HepG2 (cell line): ENCODE measurements around the gene AXDND1. TPM values are rescaled to one million over a fixed set of nuclear protein-coding genes. Genes with fewer than 3 reads are reported as not detected.

Source experiments
- ATAC-seq: fragments of 200-7000 bp; cut with Tn5 transposase; 3 replicates; pipeline ENCODE4 v1.9.1; 2020; ENCODE audit warnings: mild to moderate bottlenecking, moderate library complexity
- BruUV-seq: library from RNA; stranded (reverse); fragments of 400-500 nt; replicated peaks from 2 replicates; lab custom pipeline; 2021; lab: Mats Ljungman, UMichigan
- CTCF ChIA-PET: fragments of 300-600 bp; formaldehyde crosslinking; extraction: SDS; loops from one replicate; lab custom pipeline; 2021; ENCODE audit warnings: low total read pairs, inconsistent platforms, low intra/inter-chr PET ratio; lab: Yijun Ruan, JAX
- POLR2A ChIA-PET: fragments of 350-600 bp; sonication (Branson Sonifier 250); formaldehyde crosslinking; loops from one replicate; lab custom pipeline; 2020; ENCODE audit warnings: antibody characterized with exemption, inconsistent platforms; lab: Yijun Ruan, JAX
- DNase-seq: peaks from one replicate; pipeline ENCODE4 v3.0.0-alpha.2; 2015; ENCODE audit warnings: low spot score
- FAIRE-seq: peaks from 3 replicates; lab custom pipeline; 2011; peaks lifted over from hg19 to GRCh38; lab: Jason Lieb, UNC
- H2AFZ ChIP-seq: one replicate; pipeline ENCODE4 v1.6.1; 2011; ENCODE audit warnings: low read length, inconsistent platforms
- H3K27ac ChIP-seq: fragments of 300-600 bp; 3 replicates; pipeline ENCODE4 v1.8.0; 2011; ENCODE audit warnings: mixed run types, mild to moderate bottlenecking, mixed read lengths, low read length, inconsistent platforms; ENCODE audit not compliant: insufficient read depth; ENCODE audit errors: extremely low read length
- H3K27me3 ChIP-seq, 2 experiments: fragments of 200-600 bp in 1 of 2; 2 replicates in 1 of 2; 3 replicates in 1 of 2; pipeline versions ENCODE4 v1.6.0 to v1.8.0; 2011; ENCODE audit warnings: low read length in 2 of 2, mild to moderate bottlenecking in 2 of 2, moderate library complexity in 2 of 2, inconsistent platforms in 1 of 2; ENCODE audit not compliant: insufficient read depth in 2 of 2, control insufficient read depth in 1 of 2
- H3K36me3 ChIP-seq, 2 experiments: fragments of 200-600 bp in 1 of 2; replicated peaks in 1 of 2; 2 replicates in 1 of 2; 3 replicates in 1 of 2; pipeline versions ENCODE4 v1.5.1 to v1.8.0; 2011; ENCODE audit warnings: low read length in 2 of 2, inconsistent platforms in 1 of 2; ENCODE audit not compliant: insufficient read depth in 2 of 2, control insufficient read depth in 1 of 2
- H3K4me1 ChIP-seq: 2 replicates; pipeline ENCODE4 v1.5.1; 2012; ENCODE audit warnings: low read length, inconsistent platforms; ENCODE audit not compliant: insufficient read depth
- H3K4me2 ChIP-seq: 2 replicates; pipeline ENCODE4 v1.6.0; 2011; ENCODE audit warnings: low read depth, low read length, inconsistent platforms
- H3K4me3 ChIP-seq, 3 experiments: fragments of 200-600 bp in 1 of 3; sonication (generic), shearing (Covaris generic) in 1 of 3; replicated peaks in 1 of 3; 2 replicates each; pipeline ENCODE4 v1.5.1; 2011 to 2016; ENCODE audit warnings: low read length in 3 of 3, inconsistent platforms in 2 of 3, low read depth in 2 of 3, mild to moderate bottlenecking in 2 of 3, control low read depth in 1 of 3, mixed read lengths in 1 of 3; ENCODE audit not compliant: insufficient read depth in 1 of 3
- H3K79me2 ChIP-seq: one replicate; pipeline ENCODE4 v1.6.1; 2011; ENCODE audit warnings: low read length, inconsistent platforms; ENCODE audit not compliant: insufficient read depth
- H3K9ac ChIP-seq: 2 replicates; pipeline ENCODE4 v1.6.0; 2011; ENCODE audit warnings: mild to moderate bottlenecking, low read depth, low read length, inconsistent platforms; ENCODE audit not compliant: insufficient read depth
- H3K9me3 ChIP-seq: 2 replicates; pipeline ENCODE4 v1.5.1; 2012; ENCODE audit warnings: mild to moderate bottlenecking, low read length
- H4K20me1 ChIP-seq: 2 replicates; pipeline ENCODE4 v1.6.0; 2011; ENCODE audit warnings: inconsistent platforms, mild to moderate bottlenecking, low read length, moderate library complexity; ENCODE audit not compliant: insufficient read depth
- CHCHD3 ChIP-seq: sonication (generic); formaldehyde crosslinking; IDR thresholded peaks from 2 replicates; pipeline ENCODE4 v1.8.0; 2022; ENCODE audit warnings: mild to moderate bottlenecking, missing genetic modification reagents, moderate library complexity
- EP300 ChIP-seq, 3 experiments: sonication (generic) in 1 of 3; formaldehyde crosslinking in 1 of 3; IDR thresholded peaks; 2 replicates each; pipeline versions ENCODE4 v1.5.1 to v1.6.1; 2011 to 2020; ENCODE audit warnings: low read depth in 2 of 3, low read length in 2 of 3, borderline replicate concordance in 1 of 3, improper control_type of control experiment in 1 of 3, mild to moderate bottlenecking in 1 of 3, missing genetic modification reagents in 1 of 3, moderate library complexity in 1 of 3
- GPN1 ChIP-seq: sonication (generic); formaldehyde crosslinking; IDR thresholded peaks from 2 replicates; pipeline ENCODE4 v1.5.1; 2020; ENCODE audit warnings: missing genetic modification reagents, borderline replicate concordance
- NR2F6 ChIP-seq, 2 experiments: IDR thresholded peaks; 2 replicates each; pipeline ENCODE4 v1.6.1; 2016; ENCODE audit warnings: antibody characterized with exemption in 1 of 2, mild to moderate bottlenecking in 1 of 2
- PRDM4 ChIP-seq: sonication (generic); formaldehyde crosslinking; IDR thresholded peaks from 2 replicates; pipeline ENCODE4 v1.9.0; 2021; ENCODE audit warnings: missing genetic modification reagents, borderline replicate concordance
- REL ChIP-seq: sonication (generic); formaldehyde crosslinking; conservative IDR thresholded peaks from 2 replicates; pipeline ENCODE4 v1.8.0; 2022; ENCODE audit warnings: mild to moderate bottlenecking, missing genetic modification reagents, moderate library complexity
- SCMH1 ChIP-seq: sonication (generic); formaldehyde crosslinking; IDR thresholded peaks from 2 replicates; pipeline ENCODE4 v1.9.0; 2021; ENCODE audit warnings: missing genetic modification reagents, mild to moderate bottlenecking, borderline replicate concordance
- SKI ChIP-seq: fragments of 450-650 bp; IDR thresholded peaks from one replicate; pipeline ENCODE4 v1.6.1; 2018; ENCODE audit warnings: mild to moderate bottlenecking; ENCODE audit not compliant: partially characterized antibody
- SP5 ChIP-seq: IDR thresholded peaks from 2 replicates; pipeline ENCODE4 v1.6.1; 2016; ENCODE audit warnings: low read depth, borderline replicate concordance
- ZFP36L2 ChIP-seq: sonication (generic); formaldehyde crosslinking; IDR thresholded peaks from 2 replicates; pipeline ENCODE4 v1.4.0; 2020; ENCODE audit warnings: missing genetic modification reagents
- ZNF124 ChIP-seq: sonication (generic); formaldehyde crosslinking; IDR thresholded peaks from 2 replicates; pipeline ENCODE4 v1.4.0; 2020; ENCODE audit warnings: missing genetic modification reagents
- ZNF225 ChIP-seq: sonication (generic); formaldehyde crosslinking; IDR thresholded peaks from 2 replicates; pipeline ENCODE4 v1.4.0; 2020; ENCODE audit warnings: mild to moderate bottlenecking, missing genetic modification reagents
- ZNF253 ChIP-seq: sonication (generic); formaldehyde crosslinking; IDR thresholded peaks from 2 replicates; pipeline ENCODE4 v1.8.0; 2022; ENCODE audit warnings: mild to moderate bottlenecking, missing genetic modification reagents, borderline replicate concordance
- ZNF318 ChIP-seq: sonication (generic); formaldehyde crosslinking; IDR thresholded peaks from 2 replicates; pipeline ENCODE4 v1.4.0; 2020; ENCODE audit warnings: mild to moderate bottlenecking, missing genetic modification reagents
- ZNF841 ChIP-seq: sonication (generic); formaldehyde crosslinking; IDR thresholded peaks from 2 replicates; pipeline ENCODE4 v1.8.1; 2023; ENCODE audit warnings: missing genetic modification reagents, borderline replicate concordance
- WGBS: methylation state at CpG from one replicate; pipeline ENCODE4 v1.1.6; 2017; ENCODE audit warnings: low lambda C conversion rate; 5-methylcytosine and 5-hydroxymethylcytosine counted together
- in situ Hi-C: cut with HindIII; loops from 2 replicates; pipeline ENCODE4 v1.10.0; 2017; ENCODE audit warnings: low pct_unique_long_range_greater_than_20kb; ENCODE audit not compliant: extremely low pct_ligation_motif_present
- intact Hi-C: fragments of 100-400 bp; cut with micrococcal nuclease; formaldehyde crosslinking; loops from one replicate; pipeline ENCODE4 v1.10.0; 2022; ENCODE audit not compliant: unreplicated experiment
- polyA plus RNA-seq, 8 experiments: library from polyadenylated mRNA; depleted of rRNA in 3 of 8; stranded (reverse) in 7 of 8; unstranded in 1 of 8; fragments of >200 nt; fragmentation: Illumina TruSeq in 4 of 8; extraction: Trizol in 4 of 8; gene quantifications; 2 replicates each; pipeline versions ENCODE4 v1.2.1 to v1.2.3, GENCODE V29; 2011 to 2016; ENCODE audit warnings: low read depth in 4 of 8, missing spikeins in 1 of 8, mixed read lengths in 1 of 8; ENCODE audit not compliant: insufficient read depth in 1 of 8
- total RNA-seq, 5 experiments: library from RNA; depleted of rRNA; stranded (reverse); fragments of >200 nt; fragmentation: Illumina TruSeq; extraction: Trizol; gene quantifications; 2 replicates each; pipeline ENCODE4 v1.2.3, GENCODE V29; 2016; ENCODE audit warnings: low read depth in 1 of 5

AXDND1 gene
- total and polyA plus RNA-seq, 2 of the 13 experiments (the other 11 are each of a cell fraction or from before 2014, with no cell fraction given), result 0.15 to 0.40 TPM

- H3K9ac ChIP-seq, result no peak overlapping the region
- in situ Hi-C loops (loop anchor here (25.0 kb wide), 1 partner anchor 591 kb away; no protein-coding TSS in a partner anchor), intact Hi-C loops (no loop called here)
- POLR2A ChIA-PET, result no interaction called here
- peaks cover 2 to 25% of the 10 kb centered on the region in 2 experiments; a peak in 2 of 5 replicates for H3K36me3 ChIP-seq
- H3K4me2 ChIP-seq, result no peak overlapping the region
- H3K27me3 ChIP-seq, result no peaks in the 10 kb centered on the region
- 97% methylated on average over 5 of the region's 5 CpGs for WGBS
- H3K79me2 ChIP-seq, result no peaks in the 10 kb centered on the region
- DNase-seq, result no peak
- H3K9me3 ChIP-seq, result no peaks in the 10 kb centered on the region
- no peak overlapping the region for H3K4me3 ChIP-seq
- BruUV-seq, result no TSS peak
- CTCF ChIA-PET, result no interaction called here
- no peak for ATAC-seq
- H3K27ac ChIP-seq, result no peak overlapping the region
- FAIRE-seq, result no peak
- no peaks in the 10 kb centered on the region for H4K20me1 ChIP-seq
- no peak overlapping the region for H2AFZ ChIP-seq
- no peaks in the 10 kb centered on the region for H3K4me1 ChIP-seq
- TF ChIP-seq PRDM4 (CRISPR knock-in tag) (no peak), SCMH1 (CRISPR knock-in tag) (no peak), ZNF253 (CRISPR knock-in tag) (no peak), NR2F6 (IDR thresholded peaks at IDR 0.05) (no peak), NR2F6 (CRISPR knock-in tag; IDR thresholded peaks at IDR 0.05) (no peak), ZNF124 (CRISPR knock-in tag) (no peak), EP300 (IDR thresholded peaks at IDR 0.05; ENCODE audit: low read depth in 2 of 2, low read length in 2 of 2) (no peak), EP300 (CRISPR knock-in tag; IDR thresholded peaks at IDR 0.05; ENCODE audit: borderline replicate concordance) (no peak), ZNF841 (CRISPR knock-in tag) (no peak), ZNF318 (CRISPR knock-in tag) (no peak), SP5 (CRISPR knock-in tag) (no peak), CHCHD3 (CRISPR knock-in tag) (no peak), ZNF225 (CRISPR knock-in tag) (no peak), REL (CRISPR knock-in tag) (no peak), ZFP36L2 (CRISPR knock-in tag) (no peak), SKI (no peak), GPN1 (no peak)
These were observed 12.2 kb upstream of the AXDND1 start for GRCh38 chr1:179353546-179353945.
